ENCODE data around the gene CNOT3.
A peak's percentile ranks its signal among the peaks of the same experiment; 100 is the strongest.
"Not testable (repeated sequence)": the region's sequence is repeated elsewhere in the genome, so short reads cannot be mapped to it uniquely, and the experiment has no call there.

CNOT3 gene

DNA sequence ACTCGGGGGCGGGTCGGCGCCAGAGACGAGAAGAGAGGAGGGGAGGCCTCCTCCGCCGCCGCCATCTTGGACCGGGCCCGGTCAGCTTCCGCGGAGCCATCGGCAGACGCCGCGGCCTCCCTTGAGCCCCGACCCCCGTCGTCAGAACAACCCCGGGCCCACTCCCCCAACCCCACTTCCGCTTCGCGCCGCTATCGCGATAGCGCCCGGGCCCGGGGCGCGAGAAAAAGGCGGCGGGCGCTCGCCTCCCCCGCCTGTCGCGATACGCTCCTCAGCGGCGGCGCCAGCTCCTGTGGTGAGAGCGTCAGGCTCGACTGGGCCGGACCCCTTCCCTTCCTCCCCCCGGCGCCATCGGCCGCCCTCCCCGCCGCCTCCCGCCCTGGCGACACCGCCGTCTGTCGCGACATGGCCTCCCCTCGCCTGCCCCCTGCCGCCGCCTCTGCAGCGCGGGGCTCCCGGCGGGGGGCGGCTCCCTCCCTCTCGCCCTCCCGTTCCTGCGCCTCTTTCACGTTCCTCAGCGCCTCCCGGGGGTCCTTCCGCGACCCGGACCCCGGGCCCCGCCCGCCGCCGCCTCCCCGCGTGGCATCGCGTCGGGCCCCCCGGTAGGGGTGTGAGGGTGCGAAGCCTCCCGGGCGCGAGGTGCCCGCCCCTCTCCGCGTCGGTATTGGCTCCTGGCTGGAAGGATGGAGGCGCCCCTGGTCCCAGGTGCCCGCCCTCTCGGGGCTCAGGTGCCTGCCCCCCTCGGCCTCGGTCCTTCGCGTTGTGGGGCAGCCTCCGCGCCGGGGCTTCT is at the start of gene CNOT3:
Gene CNOT3, plus strand, starts transcription at position 64 of the 790 bp plus-strand sequence. CDS start 5,217 bp downstream, outside the sequence.
- DNase-seq, result peak; percentile 39

- no peak for DNase-seq
Measured at GRCh38 chr19:54094426-54095000, 43.0 kb upstream of the CNOT3 start.

- no peak for DNase-seq
Measured at GRCh38 chr19:54095136-54095858, 42.3 kb upstream of the CNOT3 start.

DNA sequence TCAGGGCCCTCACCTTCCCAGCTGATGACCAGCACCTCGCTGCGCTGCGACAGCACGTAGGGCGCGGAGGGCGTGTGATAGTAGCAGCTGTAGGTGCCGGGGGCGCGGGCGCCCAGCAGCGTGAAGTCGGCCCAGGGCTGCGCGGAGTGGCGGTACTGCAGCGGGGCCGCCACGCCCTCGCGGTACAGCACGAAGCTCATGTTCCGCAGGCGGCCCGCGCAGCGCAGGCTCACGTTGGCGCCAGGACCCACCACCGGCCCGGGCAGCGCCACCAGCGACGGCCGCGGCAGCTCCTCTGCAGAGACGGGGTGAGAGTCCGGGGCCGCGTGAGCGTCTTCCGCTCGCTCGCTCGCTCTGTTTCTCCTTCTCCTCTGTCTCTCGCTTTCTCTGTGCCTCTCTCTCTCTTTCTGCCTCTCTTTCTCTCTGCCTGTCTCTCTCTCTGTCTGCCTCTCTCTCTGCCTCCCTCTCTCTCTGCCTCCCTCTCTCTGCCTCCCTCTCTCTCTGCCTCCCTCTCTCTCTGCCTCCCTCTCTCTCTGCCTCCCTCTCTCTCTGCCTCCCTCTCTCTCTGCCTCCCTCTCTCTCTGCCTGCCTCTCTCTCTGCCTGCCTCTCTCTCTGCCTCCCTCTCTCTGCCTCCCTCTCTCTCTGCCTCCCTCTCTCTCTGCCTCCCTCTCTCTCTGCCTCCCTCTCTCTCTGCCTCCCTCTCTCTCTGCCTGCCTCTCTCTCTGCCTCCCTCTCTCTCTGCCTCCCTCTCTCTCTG is 41.5 kb upstream of the CNOT3 start:
- peak; percentile 48 for DNase-seq

- no peak for DNase-seq
Measured at GRCh38 chr19:54096617-54097106, 40.9 kb upstream of the CNOT3 start.

GRCh38 chr19:54099190-54099902 is 38.2 kb upstream of the CNOT3 start:
- DNase-seq, result no peak

DNA sequence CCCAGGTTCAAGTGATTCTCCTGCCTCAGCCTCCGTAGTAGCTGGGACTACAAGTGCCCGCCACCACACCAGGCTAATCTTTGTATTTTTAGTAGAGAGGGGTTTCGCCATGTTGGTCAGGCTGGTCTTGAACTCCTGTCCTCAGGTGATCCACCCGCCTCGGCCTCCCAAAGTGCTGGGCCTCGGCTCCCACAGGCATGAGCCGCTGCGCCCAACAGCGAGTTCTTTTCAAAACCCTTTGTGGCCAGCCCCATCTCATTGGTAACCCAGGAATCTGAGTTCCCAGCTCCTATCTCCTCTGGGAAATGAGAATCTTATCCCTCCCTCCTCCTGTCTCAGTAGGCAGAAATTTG is 37.7 kb upstream of the CNOT3 start:
- DNase-seq, result not testable (repeated sequence)

- DNase-seq, result no peak
Measured at GRCh38 chr19:54100561-54100960, 37.0 kb upstream of the CNOT3 start, which contains the start of gene OSCAR. Gene OSCAR (minus strand): TSS chr19:54100803. CDS start chr19:54100792, 11 bp downstream.

DNA sequence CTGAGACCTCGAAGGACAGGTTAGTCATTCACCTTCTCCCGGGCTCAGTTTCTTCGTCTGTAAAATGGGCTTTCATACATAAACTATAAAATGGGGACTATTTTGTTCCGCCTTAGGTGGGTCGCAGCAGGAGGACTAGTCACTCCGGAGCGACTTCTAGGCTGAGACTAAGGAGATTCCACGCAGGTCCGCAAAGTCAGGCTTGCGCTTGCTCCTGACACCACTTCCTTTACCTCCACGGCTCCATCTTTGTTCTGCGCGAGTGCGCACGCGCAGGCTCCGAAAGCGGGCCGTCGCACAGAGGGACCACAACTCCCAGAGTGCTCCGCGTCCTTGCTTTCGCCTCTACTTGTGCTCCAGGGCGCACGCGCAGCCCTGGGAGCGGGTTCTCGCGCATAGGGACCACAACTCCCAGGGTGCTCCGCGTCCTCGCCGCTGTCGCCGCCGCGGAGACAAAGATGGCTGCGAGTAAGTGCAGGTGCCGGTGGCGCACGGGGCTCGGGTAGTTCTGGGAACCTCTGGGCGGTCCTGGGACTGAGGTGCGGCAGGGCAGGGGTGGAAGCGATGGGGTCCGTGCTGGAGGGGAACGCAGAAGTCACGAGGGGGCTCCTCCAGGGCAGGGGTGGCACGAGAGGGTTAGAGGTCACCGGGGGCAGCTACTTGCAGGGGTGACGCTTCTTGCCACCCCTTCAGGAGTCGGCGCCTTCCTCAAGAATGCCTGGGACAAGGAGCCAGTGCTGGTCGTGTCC is 35.0 kb upstream of the CNOT3 start, which contains the start of gene NDUFA3:
Gene NDUFA3, plus strand, starts transcription at position 435 of the 749 bp plus-strand sequence. Its CDS starts 24 bp downstream, at position 459.
- peak; percentile 98 for DNase-seq

GRCh38 chr19:54104998-54105715 is 32.4 kb upstream of the CNOT3 start:
- DNase-seq, result no peak

DNA sequence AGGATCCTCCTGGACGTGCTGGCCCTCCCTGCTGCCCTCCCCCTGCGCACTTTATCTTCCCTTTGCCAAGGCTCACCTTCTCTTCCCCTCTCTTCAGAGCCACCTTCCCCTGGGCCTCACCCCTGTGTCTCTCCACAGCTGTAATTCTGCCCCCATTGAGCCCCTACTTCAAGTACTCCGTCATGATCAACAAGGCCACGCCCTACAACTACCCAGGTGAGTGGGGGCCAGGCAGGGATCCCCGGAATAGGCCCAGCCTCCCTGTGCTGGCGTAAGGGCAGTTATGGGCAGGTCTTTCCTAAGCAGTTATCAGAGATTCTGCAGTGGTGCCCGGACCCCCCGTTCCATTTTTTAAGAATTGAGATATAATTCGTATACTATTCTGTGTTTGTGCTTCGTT is 31.8 kb upstream of the CNOT3 start:
- no peak for DNase-seq

DNA sequence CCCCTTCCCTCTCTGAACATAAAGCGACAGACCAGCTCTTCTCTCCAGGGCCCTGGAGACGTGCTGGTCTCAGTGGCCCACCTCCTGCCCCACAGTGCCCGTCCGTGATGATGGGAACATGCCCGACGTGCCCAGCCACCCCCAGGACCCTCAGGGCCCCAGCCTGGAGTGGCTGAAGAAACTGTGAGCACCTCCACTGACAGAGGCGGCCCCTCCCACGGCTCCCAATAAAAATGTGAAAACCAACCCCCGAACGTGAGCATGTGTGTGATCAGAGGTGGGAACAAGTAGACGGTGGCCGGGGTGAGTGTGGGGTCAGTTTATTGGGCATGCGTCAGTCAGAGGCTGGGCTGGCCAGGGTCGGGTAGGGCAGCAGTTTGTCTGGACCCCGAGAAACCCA is 30.8 kb upstream of the CNOT3 start:
- no peak for DNase-seq

DNA sequence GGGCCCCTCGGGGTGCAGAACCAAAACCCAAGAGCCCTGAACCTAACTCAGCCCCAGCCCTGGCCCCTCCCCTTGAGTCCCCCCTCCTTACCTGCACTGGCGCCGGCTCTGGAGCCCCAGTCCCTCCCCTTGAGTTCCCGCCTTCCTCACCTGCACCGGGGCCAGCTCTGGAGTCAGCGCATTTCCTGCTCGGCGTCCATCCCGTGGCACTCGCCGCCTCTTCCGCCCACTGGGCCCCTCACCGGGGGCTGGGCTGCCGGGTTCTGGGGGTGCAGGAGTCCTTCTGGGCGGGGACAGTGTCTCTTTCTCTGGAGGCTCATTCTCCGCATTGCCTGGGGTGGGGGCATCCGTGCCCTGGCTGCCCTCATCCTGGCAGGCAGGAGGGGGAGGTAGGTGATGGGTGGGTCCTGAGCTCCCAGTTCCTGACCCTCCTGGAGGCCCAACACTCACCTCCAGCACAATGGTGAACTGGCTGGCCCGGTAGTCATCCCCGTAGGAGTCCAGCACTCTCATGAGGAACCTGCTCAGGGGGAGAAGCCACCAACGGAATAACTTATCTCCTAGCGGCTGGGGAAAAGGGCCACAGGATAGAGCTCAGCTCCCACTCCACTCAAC is 29.6 kb upstream of the CNOT3 start:
- no peak for DNase-seq

GRCh38 chr19:54108496-54108895 is 29.1 kb upstream of the CNOT3 start:
- no peak for DNase-seq

GRCh38 chr19:54109651-54110050 is 27.9 kb upstream of the CNOT3 start:
- no peak for DNase-seq

DNA sequence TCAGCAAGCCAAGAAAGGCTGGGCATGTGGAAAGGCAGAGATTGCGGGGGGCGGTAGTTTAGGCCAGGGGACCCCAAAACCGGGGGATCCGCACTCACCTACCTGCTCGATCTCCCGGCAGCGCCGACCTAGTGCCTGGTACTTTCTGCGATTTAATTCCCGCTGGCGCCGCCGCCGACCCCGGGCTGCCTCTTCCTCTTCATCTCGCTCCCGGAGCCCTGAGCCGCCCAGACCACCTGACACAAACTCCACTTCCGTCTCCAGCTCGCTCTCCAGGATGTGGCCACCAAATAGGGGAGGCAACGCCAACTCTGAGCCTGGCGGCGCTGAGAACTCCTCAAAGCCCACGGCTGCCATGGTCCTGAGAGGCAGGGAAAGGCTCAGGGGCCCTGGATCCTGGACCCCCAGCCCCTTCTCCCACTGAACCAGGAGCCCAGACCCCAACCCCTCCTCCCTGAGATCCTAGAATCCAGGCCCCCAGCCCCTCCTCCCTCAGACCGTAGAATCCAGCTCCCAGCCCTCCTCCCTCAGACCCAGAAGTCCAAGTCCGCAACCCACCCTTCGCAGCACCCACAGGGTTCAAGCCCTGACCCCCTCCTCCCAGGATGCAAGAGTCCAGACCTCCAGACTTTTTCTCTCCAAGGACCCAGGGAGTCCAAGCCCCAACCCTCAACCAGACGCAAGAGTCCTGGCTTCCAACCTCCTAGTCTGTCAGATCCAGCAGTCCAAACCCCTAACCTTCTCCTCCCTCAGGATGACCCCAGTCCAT is 23.0 kb upstream of the CNOT3 start:
- DNase-seq, result peak; percentile 56

GRCh38 chr19:54115109-54116063 is 22.2 kb upstream of the CNOT3 start, which contains the start of the genes PRPF31 and TFPT:
Gene PRPF31 (plus strand): TSS chr19:54115754. CDS start chr19:54118279, 2,525 bp downstream.
Gene TFPT (minus strand): TSS chr19:54115657. CDS start chr19:54115269, 388 bp downstream.
- DNase-seq, result peak; percentile 97

DNA sequence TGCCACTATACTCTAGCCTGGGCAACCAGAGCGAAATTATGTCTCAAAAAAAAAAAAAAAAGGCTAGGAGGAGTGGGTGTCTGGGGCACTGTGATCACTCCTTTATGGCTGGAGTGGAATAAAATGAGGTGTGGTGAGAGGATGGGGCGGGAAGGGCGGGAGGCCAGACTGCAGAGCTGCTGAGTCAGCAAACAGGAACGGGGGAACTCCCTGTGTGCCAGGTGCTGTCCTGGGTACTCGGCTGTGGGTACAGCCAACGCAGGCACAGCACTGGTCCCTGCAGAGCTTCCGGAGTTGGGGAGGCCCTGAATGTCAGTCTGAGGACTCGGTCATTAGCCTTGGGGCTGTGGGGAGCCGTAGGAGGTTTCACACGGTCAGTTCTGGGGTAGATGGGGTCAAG is 16.3 kb upstream of the CNOT3 start:
- no peak for DNase-seq

Measured in stimulated activated CD4-positive, alpha-beta T cell treated with anti-CD3 and anti-CD28 coated beads, Interleukin-1b, Interleukin-23, amount 100 ng/mL, for 48 hours (primary cell).